ENCODE results near the gene MS4A5. TPM values are rescaled to one million over a fixed set of nuclear protein-coding genes. Genes with fewer than 3 reads are reported as not detected.

The MS4A5 gene
- total RNA-seq, 1 donor from 2014 or later: not detected

DNA sequence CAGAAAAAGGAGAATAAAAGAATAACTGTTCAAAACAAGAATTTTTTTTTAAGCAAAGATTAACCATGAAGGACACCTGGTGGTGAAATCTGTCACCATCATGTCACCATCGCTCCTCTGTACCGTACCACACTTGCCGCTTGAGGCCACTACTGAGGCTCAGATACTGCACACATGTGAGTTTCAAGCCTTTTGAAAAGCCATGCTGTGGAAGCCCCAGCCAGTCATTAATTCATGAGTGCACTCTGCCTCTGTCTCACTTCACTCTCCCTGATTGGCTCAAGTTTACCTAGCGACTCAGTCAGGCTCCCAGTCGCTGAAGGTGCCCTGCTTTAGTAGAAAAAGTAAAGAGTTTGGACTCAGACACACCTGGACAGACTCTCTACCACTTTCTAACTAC, 56.6 kb downstream of the MS4A5 start:
- ATAC-seq (ENCODE audit: low read depth) (peak; percentile 95), DNase-seq (peak; percentile 40)
- peak overlapping the region; percentile 63 for H3K27ac Mint-ChIP-seq

DNA sequence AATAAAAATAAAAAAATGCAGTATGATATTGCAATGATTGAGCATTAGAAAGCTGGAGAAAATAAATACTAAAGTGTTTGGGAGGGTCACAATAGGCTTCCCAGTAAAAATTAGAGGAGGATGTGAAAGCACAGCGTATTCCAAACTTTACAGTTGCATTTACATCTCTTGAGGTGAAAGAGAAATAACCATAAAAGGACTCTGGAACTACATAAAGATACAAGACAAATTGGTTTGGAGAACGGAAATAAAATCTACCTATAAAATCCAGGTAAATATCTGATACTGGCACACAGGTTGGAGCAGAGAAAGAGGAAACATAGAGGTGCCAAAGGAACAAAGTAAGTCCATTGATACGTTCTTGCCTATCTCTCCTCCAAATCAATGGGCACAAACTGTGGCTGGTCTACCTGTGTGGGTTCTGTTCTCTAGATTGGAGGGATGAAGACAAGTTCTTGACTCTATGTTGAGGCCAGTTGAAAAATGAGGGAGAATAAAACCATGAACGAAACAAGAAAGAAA, 63.2 kb downstream of the MS4A5 start, which contains the start of gene MS4A12:
TSS of gene MS4A12 (plus strand) at position 291 of the 522 bp plus-strand sequence. CDS start 4,541 bp downstream, outside the sequence.
- POLR2A ChIA-PET: interaction anchor here (0.9 kb wide), 1 partner anchor 15 kb away, joined by 3 read pairs; no protein-coding TSS in a partner anchor
- Mint-ChIP-seq H3K4me3 (no peak within 1 kb of the TSS), H3K27me3 (no peaks in the 10 kb centered on the region), H3K36me3 (ENCODE audit: low read depth) (no peaks in the 10 kb centered on the region), H3K4me1 (peaks cover 8% of the 10 kb centered on the region), H3K9me3 (no peaks in the 10 kb centered on the region), H3K27ac (no peak within 1 kb of the TSS)
- DNase-seq (no peak), ATAC-seq (ENCODE audit: low read depth) (no peak)
- intact Hi-C loops (cut with micrococcal nuclease): no loop called here
- CTCF ChIA-PET: no interaction called here
- TF ChIP-seq, protein P1, sequence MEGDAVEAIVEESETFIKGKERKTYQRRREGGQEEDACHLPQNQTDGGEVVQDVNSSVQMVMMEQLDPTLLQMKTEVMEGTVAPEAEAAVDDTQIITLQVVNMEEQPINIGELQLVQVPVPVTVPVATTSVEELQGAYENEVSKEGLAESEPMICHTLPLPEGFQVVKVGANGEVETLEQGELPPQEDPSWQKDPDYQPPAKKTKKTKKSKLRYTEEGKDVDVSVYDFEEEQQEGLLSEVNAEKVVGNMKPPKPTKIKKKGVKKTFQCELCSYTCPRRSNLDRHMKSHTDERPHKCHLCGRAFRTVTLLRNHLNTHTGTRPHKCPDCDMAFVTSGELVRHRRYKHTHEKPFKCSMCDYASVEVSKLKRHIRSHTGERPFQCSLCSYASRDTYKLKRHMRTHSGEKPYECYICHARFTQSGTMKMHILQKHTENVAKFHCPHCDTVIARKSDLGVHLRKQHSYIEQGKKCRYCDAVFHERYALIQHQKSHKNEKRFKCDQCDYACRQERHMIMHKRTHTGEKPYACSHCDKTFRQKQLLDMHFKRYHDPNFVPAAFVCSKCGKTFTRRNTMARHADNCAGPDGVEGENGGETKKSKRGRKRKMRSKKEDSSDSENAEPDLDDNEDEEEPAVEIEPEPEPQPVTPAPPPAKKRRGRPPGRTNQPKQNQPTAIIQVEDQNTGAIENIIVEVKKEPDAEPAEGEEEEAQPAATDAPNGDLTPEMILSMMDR (IDR thresholded peaks at IDR 0.05): no peak

More for the DNA sequence above, 56.6 kb downstream of the MS4A5 start:
- no peaks in the 10 kb centered on the region for H3K27me3 Mint-ChIP-seq
- TF ChIP-seq, protein P1 (IDR thresholded peaks at IDR 0.05): peak; percentile 44
- CTCF ChIA-PET: interaction anchor here (0.9 to 4.0 kb wide), 13 partner anchors 10 to 218 kb away, joined by 3 to 80 read pairs (median 9); partner anchors contain the start of gene MS4A1
- no peaks in the 10 kb centered on the region for H3K9me3 Mint-ChIP-seq
- POLR2A ChIA-PET: interaction anchor here (0.6 to 4.5 kb wide), 8 partner anchors 9 to 177 kb away, joined by 3 to 101 read pairs (median 8); partner anchors contain the start of gene MS4A1
- H3K4me3 Mint-ChIP-seq: peak overlapping the region; percentile 42
- intact Hi-C loops (cut with micrococcal nuclease): loop anchor here (1.0 to 10.0 kb wide), 9 partner anchors 9 to 279 kb away; partner anchors contain the start of gene MS4A1
- no peaks in the 10 kb centered on the region for H3K36me3 Mint-ChIP-seq (ENCODE audit: low read depth)
- peaks cover 55% of the 10 kb centered on the region for H3K4me1 Mint-ChIP-seq

DNA sequence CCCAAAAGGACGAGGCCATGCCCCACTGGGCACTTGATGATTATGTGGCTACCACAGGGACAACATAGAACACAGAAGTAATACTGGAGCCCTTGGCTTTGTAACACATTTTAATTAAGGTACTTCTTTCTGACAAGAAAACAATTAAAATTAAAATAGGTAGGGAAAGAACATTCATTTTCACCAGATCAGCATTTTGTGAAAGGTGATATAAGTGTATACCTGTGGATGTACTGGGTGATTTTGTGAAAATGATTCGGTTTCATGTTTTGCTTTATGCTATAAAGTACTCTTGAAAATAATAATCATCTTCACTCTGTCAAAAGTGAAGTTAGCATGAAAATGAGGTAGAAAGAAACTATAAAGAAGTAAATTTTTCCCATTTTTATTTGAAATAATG, 64.1 kb downstream of the MS4A5 start:
- Mint-ChIP-seq H3K27me3 (no peaks in the 10 kb centered on the region), H3K4me3 (no peak overlapping the region), H3K36me3 (ENCODE audit: low read depth) (no peaks in the 10 kb centered on the region), H3K9me3 (no peaks in the 10 kb centered on the region), H3K27ac (no peak overlapping the region), H3K4me1 (peaks cover 17% of the 10 kb centered on the region)
- intact Hi-C loops (cut with micrococcal nuclease): no loop called here
- ChIA-PET CTCF (no interaction called here), POLR2A (no interaction called here)
- DNase-seq (no peak), ATAC-seq (ENCODE audit: low read depth) (no peak)
- TF ChIP-seq, protein P1 (IDR thresholded peaks at IDR 0.05): no peak

Other genes starting within 250 kb of the MS4A5 start
- 0.22 TPM in 1 of 2 replicates, not detected in the other for gene MS4A6A, start 246.5 kb upstream of the MS4A5 start, total RNA-seq
- gene MS4A4E, start 186.4 kb upstream of the MS4A5 start, total RNA-seq: not detected in 2 replicates
- 0.20 and 1.4 TPM in 2 replicates for gene MS4A4A, start 148.9 kb upstream of the MS4A5 start, total RNA-seq
- not detected in 2 replicates for gene MS4A6E, start 102.3 kb upstream of the MS4A5 start, total RNA-seq
- gene MS4A7, start 51.0 kb upstream of the MS4A5 start, total RNA-seq: 43.1 and 51.1 TPM in 2 replicates
- gene MS4A14, start 33.1 kb upstream of the MS4A5 start, total RNA-seq: 4.6 and 4.9 TPM in 2 replicates
- gene MS4A1, start 26.3 kb downstream of the MS4A5 start, total RNA-seq: 1,910 and 2,024 TPM in 2 replicates
- not detected in 2 replicates for gene MS4A12, start 63.2 kb downstream of the MS4A5 start, total RNA-seq
- not detected in 2 replicates for gene MS4A13, start 85.8 kb downstream of the MS4A5 start, total RNA-seq

Measured in activated B cell treated with CpG ODN at 0.5 μM for 24 hours (primary cell).